Glutamatergic neuron (in vitro differentiated cells): ENCODE data around the gene IMMP2L. TPM values are rescaled to one million over a fixed set of nuclear protein-coding genes. Genes with fewer than 3 reads are reported as not detected.

Experiments used
- DNase-seq: peaks from one replicate; pipeline ENCODE4 v3.0.0; 2022
- H3K27ac Mint-ChIP-seq: one replicate; pipeline ENCODE4 v1.8.0; 2020; ENCODE audit warnings: mild to moderate bottlenecking, mixed read lengths, inconsistent platforms; ENCODE audit not compliant: unreplicated experiment
- H3K27me3 Mint-ChIP-seq: one replicate; pipeline ENCODE4 v1.8.0; 2020; ENCODE audit warnings: mild to moderate bottlenecking, moderate library complexity, mixed read lengths, inconsistent platforms; ENCODE audit not compliant: unreplicated experiment
- H3K36me3 Mint-ChIP-seq: one replicate; pipeline ENCODE4 v1.8.0; 2020; ENCODE audit warnings: mild to moderate bottlenecking, mixed read lengths, inconsistent platforms; ENCODE audit not compliant: unreplicated experiment
- H3K4me1 Mint-ChIP-seq: one replicate; pipeline ENCODE4 v1.8.0; 2020; ENCODE audit warnings: mild to moderate bottlenecking, low read depth, mixed read lengths, inconsistent platforms; ENCODE audit not compliant: unreplicated experiment
- H3K4me3 Mint-ChIP-seq: one replicate; pipeline ENCODE4 v1.8.0; 2020; ENCODE audit warnings: mild to moderate bottlenecking, mixed read lengths, inconsistent platforms; ENCODE audit not compliant: unreplicated experiment
- H3K9me3 Mint-ChIP-seq: one replicate; pipeline ENCODE4 v1.8.0; 2020; ENCODE audit warnings: mild to moderate bottlenecking, moderate library complexity, mixed read lengths, inconsistent platforms; ENCODE audit not compliant: unreplicated experiment
- CTCF ChIP-seq: fragments of 200-600 bp; sonication (generic); IDR thresholded peaks from one replicate; pipeline ENCODE4 v1.5.0; 2021; ENCODE audit not compliant: partially characterized antibody, unreplicated experiment
- total RNA-seq: library from RNA; stranded (reverse); fragmentation: NEBNext Ultra II Directional; extraction: Animal tissue kit (Norgen Biotek cat#: 25700); gene quantifications from one replicate; pipeline ENCODE4 v1.2.1, GENCODE V29; 2021; ENCODE audit not compliant: unreplicated experiment

Gene IMMP2L
- total RNA-seq, 1 donor from 2014 or later: 9.6 TPM

DNA sequence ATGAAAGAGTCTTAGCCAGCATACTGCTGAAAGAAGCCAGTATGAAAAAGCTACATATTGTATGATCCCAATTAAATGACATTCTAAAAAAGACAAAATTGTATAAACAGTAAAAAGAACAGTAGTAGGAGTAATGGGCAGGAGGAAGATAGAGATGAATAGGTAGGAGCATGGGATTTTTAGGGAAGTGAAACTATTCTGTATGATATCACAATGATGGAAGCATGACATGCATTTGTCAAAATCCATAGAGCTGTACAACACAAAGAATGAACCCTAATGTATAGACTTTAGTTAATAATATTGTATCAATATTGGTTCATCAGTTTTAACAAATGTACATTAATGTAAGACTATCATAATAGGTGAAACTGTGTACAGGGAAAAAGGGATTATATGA lies 147.9 kb downstream of the IMMP2L start:
- H3K27ac Mint-ChIP-seq: no peak overlapping the region
- no peaks in the 10 kb centered on the region for H3K9me3 Mint-ChIP-seq
- no peak for DNase-seq
- H3K36me3 Mint-ChIP-seq: no peaks in the 10 kb centered on the region
- no peak overlapping the region for H3K4me3 Mint-ChIP-seq
- no peak for TF ChIP-seq CTCF
- no peaks in the 10 kb centered on the region for H3K27me3 Mint-ChIP-seq
- H3K4me1 Mint-ChIP-seq: peaks cover 6% of the 10 kb centered on the region

GRCh38 chr7:111413739-111414138 lies 148.6 kb downstream of the IMMP2L start:
- DNase-seq: no peak
- H3K36me3 Mint-ChIP-seq: no peaks in the 10 kb centered on the region
- H3K9me3 Mint-ChIP-seq: no peaks in the 10 kb centered on the region
- no peak for TF ChIP-seq CTCF
- no peak overlapping the region for H3K4me3 Mint-ChIP-seq
- H3K27me3 Mint-ChIP-seq: no peaks in the 10 kb centered on the region
- peaks cover 6% of the 10 kb centered on the region for H3K4me1 Mint-ChIP-seq
- no peak overlapping the region for H3K27ac Mint-ChIP-seq

DNA sequence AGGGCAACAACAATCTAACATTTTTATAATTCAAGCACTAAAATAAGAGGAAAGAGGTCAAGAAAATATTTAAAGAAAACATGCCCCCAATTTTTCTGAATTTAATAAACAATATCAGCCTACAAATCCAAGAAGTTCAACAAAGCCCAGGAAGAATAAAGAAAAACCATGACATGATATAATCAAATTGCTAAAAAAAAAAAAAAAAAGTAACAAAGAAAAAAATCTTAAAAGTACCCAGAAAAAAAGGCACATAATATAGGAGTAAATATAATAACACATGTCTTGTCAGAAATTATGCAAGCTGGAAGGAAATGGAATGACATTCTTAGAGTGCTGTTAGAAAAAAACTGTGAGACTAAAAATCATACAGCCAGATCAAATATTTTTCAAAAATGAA lies 151.4 kb downstream of the IMMP2L start:
- H3K4me1 Mint-ChIP-seq: peaks cover 4% of the 10 kb centered on the region
- DNase-seq: no peak
- H3K27ac Mint-ChIP-seq: no peak overlapping the region
- H3K36me3 Mint-ChIP-seq: no peaks in the 10 kb centered on the region
- no peak for TF ChIP-seq CTCF
- H3K9me3 Mint-ChIP-seq: peaks cover 2% of the 10 kb centered on the region
- H3K4me3 Mint-ChIP-seq: no peak overlapping the region
- H3K27me3 Mint-ChIP-seq: no peaks in the 10 kb centered on the region

- Mint-ChIP-seq H3K4me3 (no peak overlapping the region), H3K9me3 (peaks cover 2% of the 10 kb centered on the region), H3K27me3 (no peaks in the 10 kb centered on the region), H3K4me1 (peaks cover 4% of the 10 kb centered on the region), H3K27ac (no peak overlapping the region), H3K36me3 (no peaks in the 10 kb centered on the region)
- DNase-seq: no peak
- no peak for TF ChIP-seq CTCF
These were observed 152.4 kb downstream of the IMMP2L start for GRCh38 chr7:111409714-111410422.

- TF ChIP-seq CTCF: no peak
- Mint-ChIP-seq H3K27ac (no peak overlapping the region), H3K4me1 (peaks cover 3% of the 10 kb centered on the region), H3K4me3 (no peak overlapping the region), H3K36me3 (no peaks in the 10 kb centered on the region), H3K9me3 (peaks cover 2% of the 10 kb centered on the region), H3K27me3 (no peaks in the 10 kb centered on the region)
- DNase-seq: no peak
These were observed 153.6 kb downstream of the IMMP2L start for GRCh38 chr7:111408724-111409123.
